H1 (cell line): Measurements from ENCODE around the gene ARFGEF3. TPM values are rescaled to one million over a fixed set of nuclear protein-coding genes. Genes with fewer than 3 reads are reported as not detected.

Experiments
- BCL11A ChIP-seq, 2 experiments: IDR thresholded peaks; one replicate each; pipeline ENCODE4 v1.6.1; 2011; ENCODE audit warnings: low read depth in 2 of 2, low read length in 2 of 2, mild to moderate bottlenecking in 2 of 2
- BRCA1 ChIP-seq: IDR thresholded peaks from 2 replicates; pipeline ENCODE4 v1.6.1; 2012; ENCODE audit warnings: low read depth, low read length, improper control_type of control experiment
- polyA plus RNA-seq, 7 experiments: library from polyadenylated mRNA; depleted of rRNA in 3 of 7; stranded (reverse) in 5 of 7; unstranded in 2 of 7; fragments of >200 nt in 5 of 7; fragments of 200-250 nt in 2 of 7; gene quantifications; 1 replicate in 5 of 7; 2 replicates in 1 of 7; 4 replicates in 1 of 7; pipeline versions ENCODE4 v1.2.1 to v1.2.3, GENCODE V29; 2011 to 2013; ENCODE audit warnings: missing spikeins in 2 of 7, mixed read lengths in 2 of 7
- total RNA-seq: library from RNA; stranded (reverse); fragmentation: NEBNext Ultra II Directional; extraction: Animal tissue kit (Norgen Biotek cat#: 25700); gene quantifications from 2 replicates; pipeline ENCODE4 v1.2.1, GENCODE V29; 2021

Gene ARFGEF3
- total and polyA plus RNA-seq, 2 of the 8 experiments (the other 6 are each of a cell fraction or from before 2014, with no cell fraction given) = 5.8 to 23.2 TPM

- TF ChIP-seq BCL11A (IDR thresholded peaks at IDR 0.05; ENCODE audit: low read depth in 2 of 2, low read length in 2 of 2) = no peak
- TF ChIP-seq BRCA1 = no peak
Observed at GRCh38 chr6:138349891-138350290, 188.2 kb downstream of the ARFGEF3 start (continued).
